Activated naive CD4-positive, alpha-beta T cell treated with anti-CD3 and anti-CD28 coated beads, Interleukin-2, amount 50 U/mL, for 24 hours (primary cell): ENCODE results near the gene PTTG1IP.
A peak's percentile ranks its signal among the peaks of the same experiment; 100 is the strongest.

Source experiments
- H3K27ac Mint-ChIP-seq: one replicate; pipeline ENCODE4 v1.8.0; 2021; ENCODE audit warnings: mild to moderate bottlenecking, mixed read lengths
- H3K27me3 Mint-ChIP-seq: one replicate; pipeline ENCODE4 v1.8.0; 2021; ENCODE audit warnings: mixed read lengths
- H3K36me3 Mint-ChIP-seq: one replicate; pipeline ENCODE4 v1.8.0; 2021; ENCODE audit warnings: mixed read lengths
- H3K4me1 Mint-ChIP-seq: one replicate; pipeline ENCODE4 v1.8.0; 2021; ENCODE audit warnings: mixed read lengths
- H3K4me3 Mint-ChIP-seq: one replicate; pipeline ENCODE4 v1.8.0; 2021; ENCODE audit warnings: mild to moderate bottlenecking, mixed read lengths
- H3K9me3 Mint-ChIP-seq: one replicate; pipeline ENCODE4 v1.8.0; 2021; ENCODE audit warnings: mixed read lengths

Gene PTTG1IP

GRCh38 chr21:44902268-44903049 is 29.0 kb upstream of the PTTG1IP start:
- Mint-ChIP-seq H3K4me3 (no peak overlapping the region), H3K4me1 (peaks cover 19% of the 10 kb centered on the region), H3K9me3 (no peaks in the 10 kb centered on the region), H3K36me3 (peaks cover 14% of the 10 kb centered on the region), H3K27me3 (no peaks in the 10 kb centered on the region), H3K27ac (peak overlapping the region; percentile 35)

- Mint-ChIP-seq H3K4me1 (peaks cover 17% of the 10 kb centered on the region), H3K27me3 (no peaks in the 10 kb centered on the region), H3K27ac (no peak overlapping the region), H3K9me3 (no peaks in the 10 kb centered on the region), H3K4me3 (no peak overlapping the region), H3K36me3 (peaks cover 14% of the 10 kb centered on the region)
Measured at GRCh38 chr21:44901391-44902074, 28.0 kb upstream of the PTTG1IP start.

- Mint-ChIP-seq H3K4me1 (peaks cover 12% of the 10 kb centered on the region), H3K4me3 (no peak overlapping the region), H3K36me3 (peaks cover 15% of the 10 kb centered on the region), H3K27me3 (no peaks in the 10 kb centered on the region), H3K9me3 (no peaks in the 10 kb centered on the region), H3K27ac (no peak overlapping the region)
Measured at GRCh38 chr21:44900559-44901251, 27.2 kb upstream of the PTTG1IP start.

GRCh38 chr21:44899768-44900558 is 26.5 kb upstream of the PTTG1IP start:
- H3K36me3 Mint-ChIP-seq, result peaks cover 15% of the 10 kb centered on the region
- peaks cover 12% of the 10 kb centered on the region for H3K4me1 Mint-ChIP-seq
- H3K27me3 Mint-ChIP-seq, result no peaks in the 10 kb centered on the region
- no peak overlapping the region for H3K4me3 Mint-ChIP-seq
- no peaks in the 10 kb centered on the region for H3K9me3 Mint-ChIP-seq
- H3K27ac Mint-ChIP-seq, result peak overlapping the region; percentile 17

GRCh38 chr21:44898851-44899767 is 25.6 kb upstream of the PTTG1IP start:
- Mint-ChIP-seq H3K27me3 (no peaks in the 10 kb centered on the region), H3K4me1 (peaks cover 5% of the 10 kb centered on the region), H3K4me3 (no peak overlapping the region), H3K27ac (peak overlapping the region; percentile 17), H3K36me3 (peaks cover 12% of the 10 kb centered on the region), H3K9me3 (no peaks in the 10 kb centered on the region)

- H3K4me1 Mint-ChIP-seq, result peaks cover 15% of the 10 kb centered on the region
- no peak overlapping the region for H3K4me3 Mint-ChIP-seq
- H3K27ac Mint-ChIP-seq, result no peak overlapping the region
- H3K9me3 Mint-ChIP-seq, result no peaks in the 10 kb centered on the region
- peaks cover 12% of the 10 kb centered on the region for H3K36me3 Mint-ChIP-seq
- H3K27me3 Mint-ChIP-seq, result no peaks in the 10 kb centered on the region
Measured at GRCh38 chr21:44898011-44898488, 24.6 kb upstream of the PTTG1IP start.

- H3K4me3 Mint-ChIP-seq, result no peak overlapping the region
- H3K36me3 Mint-ChIP-seq, result peaks cover 8% of the 10 kb centered on the region
- H3K9me3 Mint-ChIP-seq, result no peaks in the 10 kb centered on the region
- no peak overlapping the region for H3K27ac Mint-ChIP-seq
- H3K4me1 Mint-ChIP-seq, result peaks cover 20% of the 10 kb centered on the region
- H3K27me3 Mint-ChIP-seq, result no peaks in the 10 kb centered on the region
Measured at GRCh38 chr21:44897326-44898010, 24.0 kb upstream of the PTTG1IP start.

GRCh38 chr21:44896561-44897286 is 23.2 kb upstream of the PTTG1IP start:
- Mint-ChIP-seq H3K36me3 (peaks cover 5% of the 10 kb centered on the region), H3K9me3 (no peaks in the 10 kb centered on the region), H3K27ac (no peak overlapping the region), H3K4me1 (peaks cover 22% of the 10 kb centered on the region), H3K27me3 (no peaks in the 10 kb centered on the region), H3K4me3 (no peak overlapping the region)

- Mint-ChIP-seq H3K4me3 (no peak overlapping the region), H3K36me3 (peaks cover 5% of the 10 kb centered on the region), H3K4me1 (peaks cover 22% of the 10 kb centered on the region), H3K27me3 (no peaks in the 10 kb centered on the region), H3K9me3 (no peaks in the 10 kb centered on the region), H3K27ac (no peak overlapping the region)
Measured at GRCh38 chr21:44895859-44896258, 22.4 kb upstream of the PTTG1IP start.

- H3K27ac Mint-ChIP-seq, result peak overlapping the region; percentile 59
Measured at GRCh38 chr21:44894687-44895302, 21.3 kb upstream of the PTTG1IP start.

GRCh38 chr21:44893948-44894656 is 20.6 kb upstream of the PTTG1IP start:
- H3K27ac Mint-ChIP-seq, result peak overlapping the region; percentile 35
- no peaks in the 10 kb centered on the region for H3K27me3 Mint-ChIP-seq
- H3K4me3 Mint-ChIP-seq, result no peak overlapping the region
- H3K4me1 Mint-ChIP-seq, result peaks cover 22% of the 10 kb centered on the region
- H3K9me3 Mint-ChIP-seq, result no peaks in the 10 kb centered on the region
- H3K36me3 Mint-ChIP-seq, result peaks cover 5% of the 10 kb centered on the region

More at GRCh38 chr21:44894687-44895302, 21.3 kb upstream of the PTTG1IP start:
- Mint-ChIP-seq H3K9me3 (no peaks in the 10 kb centered on the region), H3K4me1 (peaks cover 22% of the 10 kb centered on the region), H3K27me3 (no peaks in the 10 kb centered on the region), H3K4me3 (no peak overlapping the region), H3K36me3 (peaks cover 5% of the 10 kb centered on the region)

GRCh38 chr21:44893278-44893556 is 19.7 kb upstream of the PTTG1IP start:
- H3K27ac Mint-ChIP-seq, result no peak overlapping the region
- H3K4me3 Mint-ChIP-seq, result no peak overlapping the region
- H3K4me1 Mint-ChIP-seq, result peaks cover 19% of the 10 kb centered on the region
- no peaks in the 10 kb centered on the region for H3K9me3 Mint-ChIP-seq
- peaks cover 2% of the 10 kb centered on the region for H3K36me3 Mint-ChIP-seq
- no peaks in the 10 kb centered on the region for H3K27me3 Mint-ChIP-seq
